PC-9 (cell line): ENCODE measurements around the gene LAMB4. TPM values are rescaled to one million over a fixed set of nuclear protein-coding genes. Genes with fewer than 3 reads are reported as not detected.

Experiments
- BruUV-seq: library from RNA; stranded (reverse); fragments of 400-500 nt; replicated peaks from 2 replicates; lab custom pipeline; 2021; lab: Mats Ljungman, UMichigan
- CTCF ChIA-PET: fragments of 300-600 bp; sonication (Branson Sonifier 250); formaldehyde crosslinking; loops from one replicate; lab custom pipeline; 2022; ENCODE audit warnings: antibody characterized with exemption; lab: Charles Lee
- POLR2A ChIA-PET: fragments of 300-600 bp; sonication (Branson Sonifier 250); formaldehyde crosslinking; loops from one replicate; lab custom pipeline; 2022; ENCODE audit warnings: antibody characterized with exemption; ENCODE audit not compliant: unreplicated experiment; lab: Charles Lee
- DNase-seq, 2 experiments: peaks; one replicate each; pipeline versions ENCODE4 v3.0.0 to v3.0.0-alpha.2; 2015 to 2022; ENCODE audit warnings: mixed read lengths in 1 of 2
- H2AFZ ChIP-seq: fragments of 200-600 bp; sonication (generic); 2 replicates; pipeline ENCODE4 v1.8.1; 2017; ENCODE audit warnings: antibody characterized with exemption
- H3F3A ChIP-seq: fragments of 200-600 bp; sonication (generic); 2 replicates; pipeline ENCODE4 v1.8.1; 2017; ENCODE audit warnings: antibody characterized with exemption, mild to moderate bottlenecking, low read depth; ENCODE audit not compliant: insufficient read depth
- H3K27ac ChIP-seq: fragments of 200-600 bp; sonication (generic); 2 replicates; pipeline ENCODE4 v1.6.1; 2016; ENCODE audit warnings: mixed run types
- H3K27me3 ChIP-seq: fragments of 200-600 bp; sonication (generic); 2 replicates; pipeline ENCODE4 v1.6.1; 2016; ENCODE audit warnings: low read depth, mixed run types; ENCODE audit not compliant: insufficient read depth
- H3K36me3 ChIP-seq: fragments of 200-600 bp; sonication (generic); 2 replicates; pipeline ENCODE4 v1.6.1; 2016; ENCODE audit warnings: low read depth, mixed run types
- H3K4me1 ChIP-seq: fragments of 200-600 bp; sonication (generic); replicated peaks from 2 replicates; pipeline ENCODE4 v1.6.1; 2016; ENCODE audit warnings: mixed run types; ENCODE audit not compliant: insufficient read depth
- H3K4me2 ChIP-seq: fragments of 200-600 bp; sonication (generic); 2 replicates; pipeline ENCODE4 v1.6.1; 2017; ENCODE audit warnings: mixed run types
- H3K4me3 ChIP-seq: fragments of 200-600 bp; sonication (generic); 2 replicates; pipeline ENCODE4 v1.6.1; 2016; ENCODE audit warnings: mixed run types
- H3K79me2 ChIP-seq: fragments of 200-600 bp; sonication (generic); 2 replicates; pipeline ENCODE4 v1.6.1; 2017; ENCODE audit warnings: low read depth, mixed run types
- H3K9me2 ChIP-seq: fragments of 200-600 bp; sonication (generic); 2 replicates; pipeline ENCODE4 v1.8.1; 2017; ENCODE audit warnings: mild to moderate bottlenecking; ENCODE audit not compliant: insufficient read depth
- H3K9me3 ChIP-seq: fragments of 200-600 bp; sonication (generic); 2 replicates; pipeline ENCODE4 v1.8.1; 2016; ENCODE audit warnings: low read depth; ENCODE audit not compliant: insufficient read depth
- H4K20me1 ChIP-seq: fragments of 200-600 bp; sonication (generic); 2 replicates; pipeline ENCODE4 v1.8.1; 2017; ENCODE audit not compliant: insufficient read depth
- EZH2 ChIP-seq: fragments of 200-600 bp; sonication (generic); IDR thresholded peaks from 2 replicates; pipeline ENCODE4 v1.8.0; 2017; ENCODE audit warnings: antibody characterized with exemption, low read depth
- intact Hi-C: fragments of 100-400 bp; cut with micrococcal nuclease; formaldehyde crosslinking; loops from one replicate; pipeline ENCODE4 v1.10.0; 2022; ENCODE audit not compliant: unreplicated experiment
- total RNA-seq: library from RNA; stranded (reverse); gene quantifications from 2 replicates; pipeline ENCODE4 v1.2.3, GENCODE V29; 2021
- TF ChIP-seq, protein P1 (sequence below): fragments of 200-600 bp; sonication (generic); conservative IDR thresholded peaks from 2 replicates; pipeline ENCODE4 v1.6.1; 2017; ENCODE audit warnings: mixed run types, antibody characterized with exemption, mild to moderate bottlenecking, moderate library complexity

LAMB4 gene
- total RNA-seq, 1 experiment from 2014 or later = 0.83 TPM

DNA sequence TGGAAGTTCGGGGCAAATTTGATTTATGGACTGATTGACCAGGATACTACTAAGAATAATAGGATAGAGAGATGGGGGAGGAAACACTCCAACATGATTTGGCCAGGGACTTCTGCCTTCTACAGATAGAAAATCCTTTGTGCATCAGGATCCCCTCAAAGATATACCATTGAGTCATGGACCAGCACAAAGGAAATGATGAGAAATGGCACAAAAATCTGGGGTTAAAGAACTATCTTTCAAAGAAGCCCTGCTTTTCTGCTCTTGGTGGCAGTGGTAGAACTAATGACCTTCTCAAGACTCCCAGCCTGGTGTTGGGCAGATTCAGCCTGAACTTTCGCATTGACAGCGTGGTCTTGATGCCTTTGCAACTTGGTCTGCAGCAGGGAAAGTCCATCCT, 99.6 kb downstream of the LAMB4 start:
- POLR2A ChIA-PET = interaction anchor here (0.6 to 0.7 kb wide), 2 partner anchors 15 to 40 kb away, joined by 11 to 21 read pairs; no protein-coding TSS in a partner anchor
- no peaks in the 10 kb centered on the region for H4K20me1 ChIP-seq
- H3K4me2 ChIP-seq = 0 out of 2 replicates have a peak overlapping the region, but pooled peaks have one; percentile 10
- H3K36me3 ChIP-seq = no peaks in the 10 kb centered on the region
- H3K9me3 ChIP-seq = no peaks in the 10 kb centered on the region
- CTCF ChIA-PET = interaction anchor here (0.8 kb wide), 1 partner anchor 114 kb away, joined by 6 read pairs; no protein-coding TSS in a partner anchor
- BruUV-seq = no TSS peak
- H3K4me1 ChIP-seq = peaks cover 17% of the 10 kb centered on the region
- intact Hi-C loops = loop anchor here (1.0 kb wide), 1 partner anchor 41 kb away; no protein-coding TSS in a partner anchor
- H3K9me2 ChIP-seq = no peaks in the 10 kb centered on the region; the same call in 1 of the 2 replicates
- no peaks in the 10 kb centered on the region for H3K27me3 ChIP-seq
- no peaks in the 10 kb centered on the region for H3F3A ChIP-seq
- H3K79me2 ChIP-seq = no peaks in the 10 kb centered on the region
- H3K27ac ChIP-seq = no peak overlapping the region
- TF ChIP-seq, protein P1, sequence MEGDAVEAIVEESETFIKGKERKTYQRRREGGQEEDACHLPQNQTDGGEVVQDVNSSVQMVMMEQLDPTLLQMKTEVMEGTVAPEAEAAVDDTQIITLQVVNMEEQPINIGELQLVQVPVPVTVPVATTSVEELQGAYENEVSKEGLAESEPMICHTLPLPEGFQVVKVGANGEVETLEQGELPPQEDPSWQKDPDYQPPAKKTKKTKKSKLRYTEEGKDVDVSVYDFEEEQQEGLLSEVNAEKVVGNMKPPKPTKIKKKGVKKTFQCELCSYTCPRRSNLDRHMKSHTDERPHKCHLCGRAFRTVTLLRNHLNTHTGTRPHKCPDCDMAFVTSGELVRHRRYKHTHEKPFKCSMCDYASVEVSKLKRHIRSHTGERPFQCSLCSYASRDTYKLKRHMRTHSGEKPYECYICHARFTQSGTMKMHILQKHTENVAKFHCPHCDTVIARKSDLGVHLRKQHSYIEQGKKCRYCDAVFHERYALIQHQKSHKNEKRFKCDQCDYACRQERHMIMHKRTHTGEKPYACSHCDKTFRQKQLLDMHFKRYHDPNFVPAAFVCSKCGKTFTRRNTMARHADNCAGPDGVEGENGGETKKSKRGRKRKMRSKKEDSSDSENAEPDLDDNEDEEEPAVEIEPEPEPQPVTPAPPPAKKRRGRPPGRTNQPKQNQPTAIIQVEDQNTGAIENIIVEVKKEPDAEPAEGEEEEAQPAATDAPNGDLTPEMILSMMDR = no peak
- TF ChIP-seq EZH2 = no peak
- DNase-seq = no peak
- no peak overlapping the region for H2AFZ ChIP-seq
- no peak overlapping the region for H3K4me3 ChIP-seq

DNA sequence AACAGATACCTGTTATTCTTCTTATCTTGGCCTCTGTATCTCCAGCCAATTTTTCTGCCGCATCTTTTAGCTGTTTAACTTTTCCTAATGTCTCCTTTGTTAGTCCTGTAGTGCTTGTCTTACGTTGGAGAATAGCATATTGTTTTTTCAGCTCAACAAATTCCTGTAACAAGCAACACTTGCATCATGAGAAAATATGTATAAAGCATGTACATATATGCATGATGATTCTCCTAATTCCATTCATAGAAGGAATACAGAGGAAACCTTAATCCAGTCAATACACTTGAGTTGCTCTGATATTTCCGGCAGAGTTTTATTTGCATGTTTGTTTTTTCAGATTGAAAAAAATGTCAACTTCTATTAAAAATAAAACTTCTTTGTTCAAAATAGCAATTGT, 101.1 kb downstream of the LAMB4 start:
- no peaks in the 10 kb centered on the region for H4K20me1 ChIP-seq
- H3K36me3 ChIP-seq = no peaks in the 10 kb centered on the region
- DNase-seq = no peak
- H3K27ac ChIP-seq = no peak overlapping the region
- H3K9me3 ChIP-seq = no peaks in the 10 kb centered on the region
- no peak overlapping the region for H2AFZ ChIP-seq
- no peak overlapping the region for H3K4me2 ChIP-seq
- intact Hi-C loops = no loop called here
- no peaks in the 10 kb centered on the region for H3F3A ChIP-seq
- TF ChIP-seq EZH2 = no peak
- TF ChIP-seq, protein P1 = no peak
- no peaks in the 10 kb centered on the region for H3K79me2 ChIP-seq
- no peak overlapping the region for H3K4me3 ChIP-seq
- peaks cover 17% of the 10 kb centered on the region for H3K4me1 ChIP-seq
- BruUV-seq = no TSS peak
- ChIA-PET CTCF (interaction anchor here (0.5 to 0.7 kb wide), 2 partner anchors 117 to 427 kb away, joined by 3 to 15 read pairs; partner anchors contain the start of gene NRCAM), POLR2A (no interaction called here)
- no peaks in the 10 kb centered on the region for H3K9me2 ChIP-seq
- H3K27me3 ChIP-seq = no peaks in the 10 kb centered on the region

- ChIA-PET POLR2A (no interaction called here), CTCF (interaction anchor here (0.7 kb wide), 1 partner anchor 118 kb away, joined by 15 read pairs; no protein-coding TSS in a partner anchor)
- no peaks in the 10 kb centered on the region for H3K79me2 ChIP-seq
- H3K9me3 ChIP-seq = no peaks in the 10 kb centered on the region
- peak in 1 of 2 experiments; percentile 85 for DNase-seq
- no peak overlapping the region for H3K4me2 ChIP-seq
- no peaks in the 10 kb centered on the region for H3F3A ChIP-seq
- no peaks in the 10 kb centered on the region for H3K9me2 ChIP-seq
- no peaks in the 10 kb centered on the region for H3K27me3 ChIP-seq
- intact Hi-C loops = no loop called here
- BruUV-seq = no TSS peak
- no peak for TF ChIP-seq EZH2
- TF ChIP-seq, protein P1 = no peak
- no peak overlapping the region for H2AFZ ChIP-seq
- no peak overlapping the region for H3K27ac ChIP-seq
- H3K4me3 ChIP-seq = no peak overlapping the region
- no peaks in the 10 kb centered on the region for H3K36me3 ChIP-seq
- H3K4me1 ChIP-seq = peaks cover 20% of the 10 kb centered on the region
- H4K20me1 ChIP-seq = no peaks in the 10 kb centered on the region
Measured at GRCh38 chr7:108028111-108028510, 102.0 kb downstream of the LAMB4 start.
